Spleen (tissue), 7 donors: ENCODE measurements around the gene LDB2.

Source experiments
- CTCF ChIP-seq, 11 experiments: fragments of 200-600 bp in 7 of 11; fragments of 450-650 bp in 4 of 11; sonication (generic) in 4 of 11; IDR thresholded peaks in 8 of 11; conservative IDR thresholded peaks in 3 of 11; 1 replicate in 7 of 11; 2 replicates in 4 of 11; pipeline versions ENCODE4 v1.4.0 to v1.8.0; 2016 to 2021; ENCODE audit warnings: antibody characterized with exemption in 11 of 11, inconsistent platforms in 4 of 11, mild to moderate bottlenecking in 1 of 11
- POLR2A ChIP-seq, 3 donors: fragments of 450-650 bp; IDR thresholded peaks; one replicate each; pipeline ENCODE4 v1.5.1; 2017; ENCODE audit warnings: antibody characterized with exemption in 3 of 3, mild to moderate bottlenecking in 1 of 3
- donor health status: DM: no; HTN: no; CAD: no; lungs with moderate emphysema.
- donor health status: DM: no; HTN: no; CAD: no.
- donor health status: DM: no; HTN: no; CAD: no.

DNA sequence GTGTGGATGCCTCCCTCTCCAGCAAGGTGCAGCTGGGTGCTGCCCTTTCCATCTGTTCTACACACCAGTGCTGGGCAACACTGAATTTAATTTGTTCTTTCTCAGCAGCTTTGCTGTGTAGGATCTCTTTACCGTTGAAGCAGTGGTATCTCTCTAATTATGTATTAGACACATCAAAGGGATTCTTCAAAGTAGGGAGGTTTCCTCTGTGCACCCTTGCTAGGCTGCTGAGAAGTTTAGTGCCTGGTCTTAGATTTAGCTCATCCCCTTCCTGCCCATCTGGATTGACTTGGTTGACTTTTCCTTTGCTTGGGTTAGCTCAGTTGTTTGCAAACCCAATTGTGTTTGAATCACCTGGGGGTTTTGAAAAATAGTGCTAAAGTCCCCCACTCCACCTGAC, 27.8 kb upstream of the LDB2 start:
- no peak for TF ChIP-seq POLR2A (IDR thresholded peaks at IDR 0.05)
- no peak for TF ChIP-seq CTCF (IDR thresholded peaks at IDR 0.05 in 8 of 11, conservative IDR thresholded peaks at IDR 0.05 in 3 of 11)
